Tibial nerve (tissue), 3 donors: ENCODE data around the gene TENM4.

Experiments used
- POLR2A ChIP-seq, 2 donors: fragments of 450-650 bp; IDR thresholded peaks; one replicate each; pipeline ENCODE4 v1.6.1; 2017; ENCODE audit warnings: antibody characterized with exemption in 2 of 2, mild to moderate bottlenecking in 2 of 2, moderate library complexity in 2 of 2
- TF ChIP-seq, protein P1 (sequence below), 5 experiments: fragments of 200-600 bp in 3 of 5; fragments of 450-650 bp in 2 of 5; sonication (generic) in 3 of 5; IDR thresholded peaks; one replicate each; pipeline ENCODE4 v1.5.1; 2016 to 2019; ENCODE audit warnings: antibody characterized with exemption in 5 of 5, mild to moderate bottlenecking in 3 of 5, moderate library complexity in 2 of 5

DNA sequence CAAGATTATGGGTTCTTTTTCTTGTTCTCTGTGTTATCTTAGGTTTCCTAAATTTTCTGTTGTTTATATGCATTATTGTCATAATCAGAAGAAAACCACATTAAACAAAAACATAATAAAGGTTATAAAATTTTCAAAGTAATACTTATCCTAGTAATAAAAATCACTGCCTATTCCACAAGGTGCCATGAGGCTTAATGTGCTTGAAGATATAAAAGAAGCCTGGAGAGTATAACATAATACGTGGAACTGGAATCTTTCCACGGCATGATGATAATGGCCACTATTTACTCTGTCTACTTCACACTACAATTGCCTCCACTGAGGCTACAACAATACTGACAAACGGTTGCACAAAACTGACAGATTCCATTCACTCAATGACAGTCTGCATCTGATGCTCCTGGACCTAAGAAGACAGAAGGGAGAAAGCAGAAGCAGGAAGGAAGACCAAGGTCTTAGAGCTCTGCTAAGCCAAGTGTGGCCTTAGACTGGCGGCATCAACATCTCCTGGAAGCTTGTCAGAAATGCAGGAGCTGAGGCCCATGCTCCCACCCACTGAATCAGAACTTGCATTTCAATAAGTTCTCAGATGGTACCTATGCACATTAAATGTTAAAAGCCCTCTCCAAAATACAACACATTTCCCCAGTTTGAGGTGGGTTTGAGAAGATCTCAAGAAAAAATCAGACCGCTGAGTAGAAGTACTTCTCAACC is 13.1 kb downstream of the TENM4 start:
- TF ChIP-seq, protein P1, sequence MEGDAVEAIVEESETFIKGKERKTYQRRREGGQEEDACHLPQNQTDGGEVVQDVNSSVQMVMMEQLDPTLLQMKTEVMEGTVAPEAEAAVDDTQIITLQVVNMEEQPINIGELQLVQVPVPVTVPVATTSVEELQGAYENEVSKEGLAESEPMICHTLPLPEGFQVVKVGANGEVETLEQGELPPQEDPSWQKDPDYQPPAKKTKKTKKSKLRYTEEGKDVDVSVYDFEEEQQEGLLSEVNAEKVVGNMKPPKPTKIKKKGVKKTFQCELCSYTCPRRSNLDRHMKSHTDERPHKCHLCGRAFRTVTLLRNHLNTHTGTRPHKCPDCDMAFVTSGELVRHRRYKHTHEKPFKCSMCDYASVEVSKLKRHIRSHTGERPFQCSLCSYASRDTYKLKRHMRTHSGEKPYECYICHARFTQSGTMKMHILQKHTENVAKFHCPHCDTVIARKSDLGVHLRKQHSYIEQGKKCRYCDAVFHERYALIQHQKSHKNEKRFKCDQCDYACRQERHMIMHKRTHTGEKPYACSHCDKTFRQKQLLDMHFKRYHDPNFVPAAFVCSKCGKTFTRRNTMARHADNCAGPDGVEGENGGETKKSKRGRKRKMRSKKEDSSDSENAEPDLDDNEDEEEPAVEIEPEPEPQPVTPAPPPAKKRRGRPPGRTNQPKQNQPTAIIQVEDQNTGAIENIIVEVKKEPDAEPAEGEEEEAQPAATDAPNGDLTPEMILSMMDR (IDR thresholded peaks at IDR 0.05) = no peak
- no peak for TF ChIP-seq POLR2A (IDR thresholded peaks at IDR 0.05)
